Globus pallidus (tissue), 1 donor: Measurements from ENCODE around the gene NR2F2.

Experiments
- DNase-seq: peaks from one replicate; pipeline ENCODE4 v3.0.0-alpha.2; 2015; ENCODE audit warnings: low spot score

Gene NR2F2

DNA sequence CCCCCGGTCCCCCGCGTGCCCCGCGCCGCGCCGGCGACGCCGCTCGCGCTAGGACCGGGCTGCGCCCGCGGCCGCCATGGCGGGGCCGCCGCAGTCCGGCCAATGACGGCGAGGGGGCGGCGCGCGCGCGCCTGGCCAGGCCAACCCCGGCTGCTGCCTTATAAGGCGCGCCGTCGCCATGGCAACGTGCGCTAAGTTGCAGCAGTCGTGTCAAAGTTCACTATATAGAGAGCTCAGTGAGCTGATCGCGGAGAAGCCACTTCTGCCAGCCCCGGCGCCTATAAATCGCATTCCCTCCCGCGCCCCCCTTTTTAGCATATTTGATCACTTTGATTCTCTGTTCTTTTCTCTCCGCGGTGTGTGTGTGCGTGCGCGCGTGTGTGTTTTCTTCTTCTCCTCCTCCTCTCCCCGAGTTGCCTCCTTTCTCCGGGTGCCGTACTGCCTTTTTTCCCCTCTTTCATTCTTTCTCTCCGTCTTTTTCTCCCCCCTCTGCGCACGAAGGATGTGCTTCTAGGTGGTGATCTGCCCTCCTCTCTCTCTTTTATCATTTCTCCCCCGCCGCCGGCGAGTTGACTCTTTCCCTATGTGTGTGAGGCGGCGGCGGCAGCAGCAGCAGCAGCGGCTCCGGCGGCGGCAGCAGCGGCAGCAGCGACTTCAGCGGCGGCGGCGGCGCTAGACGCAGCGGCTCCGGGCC lies at the start of gene NR2F2:
Gene NR2F2 (plus strand): TSS at position 251 of the 694 bp plus-strand sequence. CDS start 1,406 bp downstream, outside the sequence.
- peak; percentile 87 for DNase-seq

- DNase-seq = no peak
These were observed 45.2 kb upstream of the NR2F2 start for GRCh38 chr15:96285305-96285704.

GRCh38 chr15:96285729-96286254 lies 44.7 kb upstream of the NR2F2 start:
- DNase-seq = no peak

- no peak for DNase-seq
These were observed 39.8 kb upstream of the NR2F2 start for GRCh38 chr15:96290679-96291078.

GRCh38 chr15:96292635-96293034 lies 37.9 kb upstream of the NR2F2 start:
- DNase-seq = no peak

- DNase-seq = no peak
These were observed 37.1 kb upstream of the NR2F2 start for GRCh38 chr15:96293441-96293840.

DNA sequence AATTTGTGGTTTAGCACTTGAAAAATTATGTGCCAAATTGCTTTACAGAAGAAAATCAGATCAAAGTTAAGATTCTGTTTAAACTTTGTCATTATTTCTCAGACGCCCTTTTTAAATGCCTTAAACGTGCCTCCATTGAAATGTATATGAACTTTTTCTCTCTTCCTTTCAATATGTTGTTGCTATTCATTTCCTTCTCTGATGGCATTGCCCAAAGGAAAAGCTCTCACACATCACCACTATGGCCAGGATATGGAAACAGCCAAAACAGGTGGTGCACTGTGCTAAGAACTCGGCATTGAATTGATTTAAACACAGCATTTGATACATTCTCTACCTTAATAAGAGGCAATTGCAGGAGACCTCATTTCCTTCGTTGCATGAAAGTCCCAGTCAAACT lies 35.7 kb upstream of the NR2F2 start:
- DNase-seq = no peak

DNA sequence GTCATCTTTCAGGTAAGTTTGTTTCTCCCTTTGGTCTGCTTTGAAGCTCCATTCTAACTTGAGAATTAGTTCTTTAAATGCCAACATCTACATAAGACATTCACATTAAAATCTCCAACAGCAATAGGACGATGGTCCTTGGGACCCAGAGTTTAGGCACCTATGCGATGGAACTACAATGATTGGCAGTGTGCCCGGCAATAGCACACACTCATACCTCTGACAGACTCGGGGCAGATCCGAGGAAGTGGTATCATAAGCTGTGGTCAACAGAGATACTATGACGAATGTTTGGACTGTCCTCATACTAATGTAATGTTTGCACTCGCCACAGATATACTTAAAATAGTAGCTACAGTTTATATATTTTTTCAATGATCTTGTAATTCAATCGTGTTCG lies 34.2 kb upstream of the NR2F2 start:
- no peak for DNase-seq

- no peak for DNase-seq
These were observed 32.7 kb upstream of the NR2F2 start for GRCh38 chr15:96297783-96298182.

GRCh38 chr15:96298217-96298616 lies 32.3 kb upstream of the NR2F2 start:
- DNase-seq = no peak

DNA sequence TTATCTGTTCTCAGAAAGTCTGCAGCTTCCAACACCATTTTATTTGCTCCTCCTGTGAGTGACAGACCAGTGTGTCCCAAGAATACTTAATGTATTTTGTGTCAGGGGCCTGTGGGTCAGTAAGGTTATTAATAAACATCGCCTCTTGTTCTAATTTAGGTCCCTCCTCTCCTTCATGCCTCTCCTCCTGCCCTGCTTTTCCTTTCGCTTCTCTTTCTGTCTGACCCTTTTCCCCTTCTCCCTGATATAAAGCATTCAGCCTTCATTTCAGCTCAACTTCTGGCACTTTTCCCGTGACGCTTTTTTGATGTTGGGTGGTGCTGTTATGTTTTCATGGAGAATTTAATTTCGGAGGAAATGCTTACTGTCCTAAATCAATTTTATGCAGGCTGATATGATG lies 29.7 kb upstream of the NR2F2 start:
- DNase-seq = no peak

- DNase-seq = no peak
These were observed 26.9 kb upstream of the NR2F2 start for GRCh38 chr15:96303503-96304056.

- no peak for DNase-seq
These were observed 25.7 kb upstream of the NR2F2 start for GRCh38 chr15:96304839-96305238.

- DNase-seq = no peak
These were observed 24.2 kb upstream of the NR2F2 start for GRCh38 chr15:96306321-96306720.

DNA sequence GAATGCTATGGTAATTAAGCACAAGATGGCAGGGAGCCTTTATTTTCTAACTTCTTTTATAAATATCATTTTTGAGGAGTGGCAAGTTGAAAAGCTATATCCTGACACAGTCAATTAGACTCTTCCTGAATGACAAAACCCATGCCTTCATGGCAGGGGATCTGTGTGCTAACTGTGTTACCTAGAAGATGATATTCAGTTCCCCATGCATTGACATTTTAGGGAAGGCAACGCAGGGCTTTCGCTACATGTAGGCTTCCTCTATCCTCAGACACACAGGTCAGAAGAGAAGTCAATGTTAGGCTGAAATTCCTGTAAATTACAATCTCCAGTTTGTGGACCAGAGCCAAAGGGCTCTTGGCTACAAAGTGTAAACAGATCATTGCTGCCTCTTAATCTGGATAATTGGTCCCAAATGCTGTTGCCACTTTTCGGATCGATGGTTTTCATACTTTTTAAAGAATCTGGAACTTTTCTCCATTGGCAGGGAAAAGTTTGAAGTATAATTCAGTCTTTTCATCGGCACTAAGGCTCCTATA lies 22.6 kb upstream of the NR2F2 start:
- no peak for DNase-seq

- no peak for DNase-seq
These were observed 21.3 kb upstream of the NR2F2 start for GRCh38 chr15:96309143-96309660.

- DNase-seq = no peak
These were observed 19.1 kb upstream of the NR2F2 start for GRCh38 chr15:96311256-96311955.

- DNase-seq = no peak
These were observed 18.6 kb upstream of the NR2F2 start for GRCh38 chr15:96311956-96312294.

DNA sequence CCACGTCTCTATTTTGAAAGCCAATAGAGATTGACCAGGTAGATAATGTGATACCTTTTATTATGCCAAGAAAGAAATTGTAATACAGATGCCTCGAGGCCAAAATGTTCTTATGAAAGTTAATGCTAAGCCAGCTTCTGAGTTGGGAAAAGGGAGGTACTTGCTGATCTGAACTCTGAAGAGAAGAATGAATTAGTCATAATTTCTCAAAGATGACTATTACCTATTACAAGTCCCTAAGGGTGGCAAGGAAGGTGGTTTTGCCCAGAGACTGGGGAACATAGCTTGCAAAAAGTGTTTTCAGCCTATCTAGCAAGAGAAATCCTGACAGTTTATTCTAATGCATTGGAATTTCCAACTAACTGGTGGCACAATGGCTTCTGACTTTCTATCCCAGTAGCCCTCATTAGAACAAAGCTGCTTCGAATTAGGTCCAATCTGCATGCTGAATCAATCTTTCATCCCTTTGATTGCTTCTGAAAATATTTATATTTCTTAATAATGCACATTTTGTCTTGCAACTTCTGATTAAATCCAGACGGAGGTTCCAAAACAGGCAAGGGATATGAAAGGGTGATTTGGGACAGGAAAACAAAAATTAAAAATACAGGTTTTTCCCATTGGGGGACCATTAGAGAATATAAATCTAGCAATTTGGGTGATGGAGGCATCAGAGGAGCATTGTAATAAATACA lies 17.7 kb upstream of the NR2F2 start:
- no peak for DNase-seq

GRCh38 chr15:96314518-96314917 lies 16.0 kb upstream of the NR2F2 start:
- DNase-seq = no peak

GRCh38 chr15:96314963-96315362 lies 15.5 kb upstream of the NR2F2 start:
- no peak for DNase-seq

DNA sequence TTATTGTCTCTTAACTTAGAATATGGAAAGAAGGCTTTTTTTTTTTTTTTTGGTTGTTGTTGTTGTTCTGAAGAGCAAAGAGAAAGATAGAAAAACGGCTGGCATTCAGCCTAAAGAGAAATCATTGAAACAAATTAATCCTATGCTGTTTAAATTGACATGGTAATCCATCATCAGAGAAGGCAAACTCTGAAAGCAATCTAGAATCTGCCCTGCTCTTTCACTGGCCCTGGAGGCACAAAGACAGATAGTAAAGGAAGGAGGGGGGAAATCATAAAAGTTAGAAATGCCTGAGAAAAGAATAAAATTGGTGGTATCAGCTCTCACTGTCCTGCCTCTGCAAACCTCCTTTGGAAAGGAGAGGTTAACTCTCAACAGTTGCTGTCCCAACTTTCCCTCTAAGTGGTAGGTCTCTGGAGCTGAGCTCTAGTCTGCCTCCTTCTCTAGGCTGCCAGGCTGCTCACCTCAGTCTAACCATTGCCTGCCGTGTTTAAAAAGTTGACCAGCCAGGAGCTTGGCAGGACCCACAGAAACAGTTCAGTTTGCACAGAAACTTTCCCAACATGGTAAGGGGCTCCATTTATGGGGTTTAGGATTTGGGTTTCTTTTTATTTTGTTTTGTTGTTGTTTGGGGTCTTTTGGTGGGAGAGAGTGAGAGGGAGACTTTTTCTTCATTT lies 13.4 kb upstream of the NR2F2 start:
- no peak for DNase-seq
